ENCODE results near the gene ID1. TPM values are rescaled to one million over a fixed set of nuclear protein-coding genes. Genes with fewer than 3 reads are reported as not detected.

ID1 gene
- total and polyA plus RNA-seq, 2 of the 13 experiments (the other 11 are each of a cell fraction or from before 2014, with no cell fraction given): 320 to 419 TPM

- TF ChIP-seq KAT7 (CRISPR knock-in tag; IDR thresholded peaks at IDR 0.05; ENCODE audit: borderline replicate concordance) (peak; percentile 78), TBX2 (CRISPR knock-in tag; IDR thresholded peaks at IDR 0.05; ENCODE audit: borderline replicate concordance) (peak; percentile 52), CAMTA2 (CRISPR knock-in tag; IDR thresholded peaks at IDR 0.05; ENCODE audit: borderline replicate concordance) (peak; percentile 87; the same call in 1 of the 2 replicates), ISL2 (CRISPR knock-in tag; IDR thresholded peaks at IDR 0.05) (peak; percentile 75), U2AF1 (optimal IDR thresholded peaks at IDR 0.05; ENCODE audit: low read depth, low read length) (peak; percentile 57), HNF4A (CRISPR knock-in tag; IDR thresholded peaks at IDR 0.05) (peak; percentile 81), ZNF646 (CRISPR knock-in tag; IDR thresholded peaks at IDR 0.05) (0 out of 2 replicates have a peak, but pooled peaks have one; percentile 46), PAX8 (CRISPR knock-in tag; IDR thresholded peaks at IDR 0.05; ENCODE audit: borderline replicate concordance) (0 out of 2 replicates have a peak, but pooled peaks have one; percentile 31), SOX5 (CRISPR knock-in tag; IDR thresholded peaks at IDR 0.05; ENCODE audit: borderline replicate concordance) (peak; percentile 53), ZNF230 (CRISPR knock-in tag; IDR thresholded peaks at IDR 0.05) (no peak), ZNF567 (CRISPR knock-in tag; IDR thresholded peaks at IDR 0.05; ENCODE audit: borderline replicate concordance) (0 out of 2 replicates have a peak, but pooled peaks have one; percentile 66), SP1 (IDR thresholded peaks at IDR 0.05) (no peak), SP1 (CRISPR knock-in tag; IDR thresholded peaks at IDR 0.05) (peak; percentile 26; the same call in 1 of the 2 replicates)
- TF ChIP-seq, protein P1, sequence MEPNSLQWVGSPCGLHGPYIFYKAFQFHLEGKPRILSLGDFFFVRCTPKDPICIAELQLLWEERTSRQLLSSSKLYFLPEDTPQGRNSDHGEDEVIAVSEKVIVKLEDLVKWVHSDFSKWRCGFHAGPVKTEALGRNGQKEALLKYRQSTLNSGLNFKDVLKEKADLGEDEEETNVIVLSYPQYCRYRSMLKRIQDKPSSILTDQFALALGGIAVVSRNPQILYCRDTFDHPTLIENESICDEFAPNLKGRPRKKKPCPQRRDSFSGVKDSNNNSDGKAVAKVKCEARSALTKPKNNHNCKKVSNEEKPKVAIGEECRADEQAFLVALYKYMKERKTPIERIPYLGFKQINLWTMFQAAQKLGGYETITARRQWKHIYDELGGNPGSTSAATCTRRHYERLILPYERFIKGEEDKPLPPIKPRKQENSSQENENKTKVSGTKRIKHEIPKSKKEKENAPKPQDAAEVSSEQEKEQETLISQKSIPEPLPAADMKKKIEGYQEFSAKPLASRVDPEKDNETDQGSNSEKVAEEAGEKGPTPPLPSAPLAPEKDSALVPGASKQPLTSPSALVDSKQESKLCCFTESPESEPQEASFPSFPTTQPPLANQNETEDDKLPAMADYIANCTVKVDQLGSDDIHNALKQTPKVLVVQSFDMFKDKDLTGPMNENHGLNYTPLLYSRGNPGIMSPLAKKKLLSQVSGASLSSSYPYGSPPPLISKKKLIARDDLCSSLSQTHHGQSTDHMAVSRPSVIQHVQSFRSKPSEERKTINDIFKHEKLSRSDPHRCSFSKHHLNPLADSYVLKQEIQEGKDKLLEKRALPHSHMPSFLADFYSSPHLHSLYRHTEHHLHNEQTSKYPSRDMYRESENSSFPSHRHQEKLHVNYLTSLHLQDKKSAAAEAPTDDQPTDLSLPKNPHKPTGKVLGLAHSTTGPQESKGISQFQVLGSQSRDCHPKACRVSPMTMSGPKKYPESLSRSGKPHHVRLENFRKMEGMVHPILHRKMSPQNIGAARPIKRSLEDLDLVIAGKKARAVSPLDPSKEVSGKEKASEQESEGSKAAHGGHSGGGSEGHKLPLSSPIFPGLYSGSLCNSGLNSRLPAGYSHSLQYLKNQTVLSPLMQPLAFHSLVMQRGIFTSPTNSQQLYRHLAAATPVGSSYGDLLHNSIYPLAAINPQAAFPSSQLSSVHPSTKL (CRISPR knock-in tag; IDR thresholded peaks at IDR 0.05): peak; percentile 44; the same call in 1 of the 2 replicates
- TF ChIP-seq, protein P2, sequence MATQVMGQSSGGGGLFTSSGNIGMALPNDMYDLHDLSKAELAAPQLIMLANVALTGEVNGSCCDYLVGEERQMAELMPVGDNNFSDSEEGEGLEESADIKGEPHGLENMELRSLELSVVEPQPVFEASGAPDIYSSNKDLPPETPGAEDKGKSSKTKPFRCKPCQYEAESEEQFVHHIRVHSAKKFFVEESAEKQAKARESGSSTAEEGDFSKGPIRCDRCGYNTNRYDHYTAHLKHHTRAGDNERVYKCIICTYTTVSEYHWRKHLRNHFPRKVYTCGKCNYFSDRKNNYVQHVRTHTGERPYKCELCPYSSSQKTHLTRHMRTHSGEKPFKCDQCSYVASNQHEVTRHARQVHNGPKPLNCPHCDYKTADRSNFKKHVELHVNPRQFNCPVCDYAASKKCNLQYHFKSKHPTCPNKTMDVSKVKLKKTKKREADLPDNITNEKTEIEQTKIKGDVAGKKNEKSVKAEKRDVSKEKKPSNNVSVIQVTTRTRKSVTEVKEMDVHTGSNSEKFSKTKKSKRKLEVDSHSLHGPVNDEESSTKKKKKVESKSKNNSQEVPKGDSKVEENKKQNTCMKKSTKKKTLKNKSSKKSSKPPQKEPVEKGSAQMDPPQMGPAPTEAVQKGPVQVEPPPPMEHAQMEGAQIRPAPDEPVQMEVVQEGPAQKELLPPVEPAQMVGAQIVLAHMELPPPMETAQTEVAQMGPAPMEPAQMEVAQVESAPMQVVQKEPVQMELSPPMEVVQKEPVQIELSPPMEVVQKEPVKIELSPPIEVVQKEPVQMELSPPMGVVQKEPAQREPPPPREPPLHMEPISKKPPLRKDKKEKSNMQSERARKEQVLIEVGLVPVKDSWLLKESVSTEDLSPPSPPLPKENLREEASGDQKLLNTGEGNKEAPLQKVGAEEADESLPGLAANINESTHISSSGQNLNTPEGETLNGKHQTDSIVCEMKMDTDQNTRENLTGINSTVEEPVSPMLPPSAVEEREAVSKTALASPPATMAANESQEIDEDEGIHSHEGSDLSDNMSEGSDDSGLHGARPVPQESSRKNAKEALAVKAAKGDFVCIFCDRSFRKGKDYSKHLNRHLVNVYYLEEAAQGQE (IDR thresholded peaks at IDR 0.05; ENCODE audit: borderline replicate concordance in 1 of 2, low read depth in 1 of 2, low read length in 2 of 2): peak in 1 of 2 experiments; percentile 60; a peak in 1 of 4 replicates
Observed at GRCh38 chr20:31595654-31596411, 9.3 kb upstream of the ID1 start (continued).

All from HepG2 (cell line).